GM21423 (cell line): ENCODE data around the gene DECR2.

Experiments
- ATAC-seq: cut with Tn5 transposase; IDR thresholded peaks from one replicate; pipeline ENCODE4 v1.9.1; 2021; ENCODE audit warnings: mild to moderate bottlenecking, moderate library complexity; ENCODE audit not compliant: unreplicated experiment

DECR2 gene

DNA sequence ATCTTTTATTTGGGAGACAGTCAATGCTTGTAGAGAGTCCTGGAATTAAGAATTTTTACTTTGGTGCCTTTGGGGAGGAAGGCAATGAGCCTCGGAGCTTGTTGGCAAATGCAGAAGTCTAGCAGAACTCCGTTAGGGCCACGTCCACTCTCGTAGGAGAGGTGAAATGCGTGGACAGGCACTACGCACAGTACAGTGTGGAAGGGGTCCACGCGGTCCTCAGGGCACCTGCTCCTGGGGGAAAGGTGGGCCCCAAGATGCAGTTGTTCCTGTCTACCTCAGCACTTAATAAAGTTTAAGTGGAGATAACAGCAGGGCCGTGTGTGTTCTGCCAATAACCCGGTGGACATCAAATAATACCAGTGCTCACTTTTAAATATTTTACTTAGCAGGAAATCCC, 25.6 kb downstream of the DECR2 start:
- no peak for ATAC-seq

DNA sequence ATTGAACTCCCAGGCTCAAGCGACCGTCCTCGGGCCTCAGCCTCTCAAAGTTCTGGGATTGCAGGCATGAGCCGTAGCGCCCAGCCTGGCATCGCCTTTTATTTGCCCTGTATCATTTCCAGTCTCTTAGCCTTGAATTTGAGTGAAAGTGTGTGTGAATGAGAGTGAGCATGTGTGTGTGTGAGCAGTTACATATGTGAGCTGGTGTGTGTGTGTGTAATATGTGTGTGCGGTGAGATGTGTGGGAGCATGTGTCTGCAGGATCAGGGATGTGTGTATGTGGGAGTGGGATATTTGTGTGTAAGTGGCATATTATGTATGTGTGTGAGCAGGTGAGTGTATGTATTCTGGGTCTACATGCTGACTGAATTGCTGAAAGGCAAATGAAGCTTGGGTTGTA, 29.2 kb downstream of the DECR2 start:
- ATAC-seq: no peak

DNA sequence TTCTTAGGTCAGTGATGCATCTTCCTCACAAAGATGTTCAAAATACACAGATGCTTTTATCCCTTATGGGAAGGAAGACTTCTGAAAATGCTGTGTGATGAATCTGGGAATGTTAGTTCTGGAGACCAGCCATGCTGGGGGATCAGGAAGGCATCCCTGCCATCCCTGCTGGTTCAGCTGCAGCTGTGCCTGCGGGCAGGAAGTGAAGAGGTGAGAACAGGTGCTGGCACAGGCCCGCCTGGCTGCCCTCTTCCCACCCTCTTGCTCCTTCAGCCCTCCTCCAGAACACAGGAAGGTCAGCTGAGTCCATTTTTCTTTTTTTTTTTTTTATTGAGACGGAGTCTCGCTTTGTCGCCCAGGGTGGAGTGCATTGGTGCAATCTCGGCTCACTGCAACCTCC, 38.9 kb downstream of the DECR2 start:
- no peak for ATAC-seq

DNA sequence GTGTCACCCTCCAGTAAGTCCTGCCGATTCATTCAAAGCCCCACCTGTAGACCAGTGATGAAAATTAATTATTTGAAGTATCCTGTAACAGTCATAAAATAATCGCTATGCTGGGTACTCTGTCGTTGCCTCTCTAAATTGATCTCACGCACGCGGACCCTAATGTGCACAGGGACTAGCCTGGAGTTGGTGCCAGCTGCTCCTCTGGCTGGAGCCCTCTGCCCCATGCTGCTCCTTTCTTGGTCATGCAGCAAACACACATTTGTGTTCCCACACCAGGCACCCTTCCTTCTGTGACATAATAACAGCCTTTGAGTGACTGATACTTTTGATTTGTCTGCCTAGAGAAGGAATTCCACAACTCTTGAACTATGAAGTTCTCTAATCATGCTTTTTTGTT, 39.8 kb downstream of the DECR2 start:
- ATAC-seq: no peak

DNA sequence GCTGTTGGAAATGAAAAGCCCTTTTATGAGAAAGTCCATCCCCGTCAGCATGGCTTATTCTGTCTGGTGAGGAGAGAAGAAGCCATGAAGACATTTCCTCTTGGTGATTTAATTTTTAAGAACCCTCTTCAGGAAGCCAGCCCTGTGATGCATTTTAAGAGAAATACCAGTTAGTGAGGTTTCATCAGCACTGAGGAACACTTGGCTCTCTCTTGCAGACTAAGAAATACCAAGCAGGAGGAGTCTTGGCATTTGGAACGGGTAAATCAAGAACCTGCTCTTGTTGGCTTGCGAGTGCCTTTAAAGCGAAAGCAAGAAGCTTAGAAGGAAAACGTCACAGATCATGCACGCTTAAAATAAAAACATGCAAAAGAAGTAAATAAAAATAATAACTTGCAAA, 41.3 kb downstream of the DECR2 start:
- no peak for ATAC-seq

DNA sequence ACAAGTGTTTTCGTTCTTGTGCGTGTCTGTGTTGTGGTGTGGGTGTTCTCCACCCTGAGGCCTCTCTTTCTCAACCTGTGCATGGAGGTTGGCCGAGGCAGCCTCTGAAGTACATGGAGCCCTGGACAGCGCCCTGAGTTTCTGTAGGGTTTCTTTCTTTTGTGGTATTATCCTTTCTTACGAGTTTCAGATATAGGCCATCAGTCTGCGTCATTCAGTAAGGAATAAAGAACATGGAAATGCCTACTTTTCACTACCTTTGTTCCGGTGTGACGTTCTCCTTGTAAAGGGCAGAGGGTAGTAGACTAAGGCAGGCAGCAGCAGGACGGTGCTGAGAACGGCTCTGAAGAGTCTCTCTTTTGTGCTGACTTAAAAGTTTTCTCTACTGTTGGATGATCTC, 42.3 kb downstream of the DECR2 start:
- ATAC-seq: no peak

DNA sequence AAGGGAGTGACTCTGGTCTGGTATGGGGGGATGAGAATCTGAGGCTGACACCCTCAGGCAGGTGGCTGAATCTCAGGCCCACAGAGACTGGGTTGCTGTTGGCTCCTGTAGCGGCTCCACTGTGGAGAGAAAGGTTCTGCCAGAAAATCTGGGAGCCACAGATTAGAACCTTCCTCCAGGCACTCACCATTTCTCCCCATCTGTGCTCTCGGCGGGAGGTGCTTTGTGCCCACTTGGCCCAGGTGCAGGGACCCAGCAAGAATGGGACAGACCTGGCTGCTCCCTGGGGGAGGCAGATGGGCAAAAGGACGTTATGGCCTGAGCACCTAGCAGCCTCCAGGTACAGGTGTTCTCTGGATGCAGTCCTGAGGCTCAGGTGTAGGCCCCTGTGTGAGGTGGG, 43.9 kb downstream of the DECR2 start:
- ATAC-seq: no peak

DNA sequence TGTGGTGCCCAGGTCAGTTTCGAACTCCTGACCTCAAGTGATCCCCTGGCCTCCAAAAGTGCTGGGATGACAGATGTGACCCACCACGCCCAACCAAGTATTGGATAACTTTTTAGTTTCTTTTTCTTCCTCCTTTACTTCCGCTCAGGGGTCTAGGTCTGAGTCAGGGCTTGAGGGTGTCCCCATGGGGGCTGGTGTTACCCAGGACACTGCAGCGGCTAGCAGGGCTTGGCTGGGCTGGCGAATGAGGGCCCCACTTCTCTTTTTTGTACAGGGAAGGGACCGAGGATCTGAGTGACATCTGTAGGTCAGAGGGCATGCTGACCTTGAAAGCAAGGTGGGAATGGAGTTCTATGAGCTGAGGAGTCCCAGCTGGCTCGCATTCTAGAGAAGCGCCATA, 48.7 kb downstream of the DECR2 start:
- no peak for ATAC-seq

DNA sequence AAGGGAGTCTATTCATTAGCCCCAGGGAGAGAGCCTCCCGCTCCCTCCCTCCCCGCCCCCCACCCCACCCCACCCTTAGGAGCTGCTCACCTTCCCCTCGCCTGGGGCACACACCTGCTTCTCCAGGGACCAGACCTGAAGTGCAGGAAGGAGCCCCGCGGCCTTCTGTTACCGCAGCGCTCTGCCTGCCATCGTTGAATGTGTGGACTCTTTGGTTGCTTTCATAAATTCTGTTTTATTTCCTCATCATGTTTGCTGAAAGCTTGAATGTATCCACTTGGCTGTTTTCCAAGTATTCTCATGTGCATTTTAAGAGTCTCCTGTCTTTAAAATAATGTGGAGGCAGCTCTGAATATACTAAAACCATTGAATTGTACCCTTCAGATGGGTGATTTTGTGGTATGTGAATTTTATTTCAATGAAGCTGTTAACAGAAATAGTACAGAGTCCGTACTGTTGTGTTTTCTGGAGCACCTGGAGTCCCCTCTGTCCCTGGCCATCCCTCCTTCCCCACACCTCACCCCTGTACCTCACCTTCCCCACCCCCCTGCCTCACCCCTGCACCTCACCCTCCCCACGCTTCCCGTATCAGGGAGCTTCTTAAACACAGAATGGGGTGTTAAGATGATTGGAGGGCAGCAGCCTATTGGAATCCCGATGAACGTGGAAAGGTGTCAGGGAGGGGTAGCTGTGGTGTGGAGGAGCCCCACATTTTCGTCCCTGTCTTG, 49.3 kb downstream of the DECR2 start:
- no peak for ATAC-seq

DNA sequence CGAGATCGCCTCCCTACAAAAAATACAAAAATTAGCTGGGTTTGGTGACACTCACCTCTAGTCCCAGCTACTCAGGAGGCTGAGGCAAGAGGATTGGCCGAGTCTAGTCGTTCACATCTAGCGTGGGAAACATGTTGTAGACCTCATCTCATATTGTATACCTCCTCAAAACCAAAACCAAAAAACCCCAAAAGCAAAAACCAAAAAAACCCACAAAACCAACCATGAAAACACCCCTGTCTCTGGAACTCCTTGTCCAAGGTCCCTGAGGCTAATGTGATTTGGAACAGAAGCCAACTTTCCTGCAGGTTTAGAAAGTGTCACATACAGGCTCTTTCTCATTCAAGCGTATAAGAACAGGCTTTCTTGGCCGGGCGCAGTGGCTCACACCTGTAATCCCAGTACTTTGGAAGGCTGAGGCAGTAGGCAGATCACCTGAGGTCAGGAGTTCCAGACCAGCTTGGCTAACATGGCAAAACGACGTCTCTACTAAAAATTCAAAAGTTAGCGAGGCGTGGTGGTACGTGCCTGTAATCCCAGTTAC, 52.8 kb downstream of the DECR2 start:
- no peak for ATAC-seq

DNA sequence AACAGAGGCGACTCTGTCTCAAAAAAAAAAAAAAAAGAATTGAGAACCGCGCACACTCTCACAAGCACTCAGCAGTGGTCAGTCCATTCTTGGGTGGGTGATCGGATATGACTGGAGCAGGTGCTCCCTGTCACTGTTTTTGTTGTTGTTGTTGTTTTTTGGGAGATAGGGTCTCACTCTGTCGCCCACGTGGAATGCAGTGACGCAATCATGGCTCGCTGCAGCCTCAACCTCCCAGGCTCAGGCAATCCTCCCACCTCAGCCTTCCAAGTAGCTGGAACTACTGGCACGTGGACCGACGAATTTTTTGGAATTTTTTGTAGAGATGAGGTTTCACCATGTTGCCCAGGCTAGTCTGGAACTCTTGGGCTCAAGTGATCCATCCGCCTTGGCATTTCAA, 53.8 kb downstream of the DECR2 start:
- no peak for ATAC-seq

DNA sequence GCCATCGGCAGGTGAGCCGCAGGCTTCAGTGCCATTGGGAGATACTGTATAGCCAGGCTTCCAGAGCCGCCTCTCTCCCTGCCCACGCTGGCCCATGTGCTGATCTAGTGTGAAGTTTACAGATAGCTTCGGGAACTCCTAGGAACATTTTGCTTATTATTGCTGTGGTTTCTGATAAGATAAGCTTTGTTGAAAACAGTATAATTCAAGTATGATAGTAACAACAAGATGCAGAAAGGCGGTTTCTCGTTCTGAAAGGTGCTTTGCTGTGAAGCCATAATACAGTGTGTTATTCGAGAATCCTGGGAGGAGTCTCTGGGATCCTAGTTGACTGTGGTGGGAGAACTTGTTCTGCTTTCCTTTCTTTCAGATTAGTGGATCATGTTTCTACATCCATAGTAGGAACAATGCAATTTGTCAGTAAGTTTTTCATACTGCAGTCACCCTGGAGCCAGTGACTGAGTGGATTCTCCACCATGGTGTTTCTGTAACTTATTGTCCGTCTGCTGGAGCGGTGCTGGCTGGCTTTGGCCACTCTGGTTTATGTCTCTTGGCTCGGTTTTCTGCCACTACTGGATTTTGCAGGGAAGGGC, 55.3 kb downstream of the DECR2 start:
- no peak for ATAC-seq

DNA sequence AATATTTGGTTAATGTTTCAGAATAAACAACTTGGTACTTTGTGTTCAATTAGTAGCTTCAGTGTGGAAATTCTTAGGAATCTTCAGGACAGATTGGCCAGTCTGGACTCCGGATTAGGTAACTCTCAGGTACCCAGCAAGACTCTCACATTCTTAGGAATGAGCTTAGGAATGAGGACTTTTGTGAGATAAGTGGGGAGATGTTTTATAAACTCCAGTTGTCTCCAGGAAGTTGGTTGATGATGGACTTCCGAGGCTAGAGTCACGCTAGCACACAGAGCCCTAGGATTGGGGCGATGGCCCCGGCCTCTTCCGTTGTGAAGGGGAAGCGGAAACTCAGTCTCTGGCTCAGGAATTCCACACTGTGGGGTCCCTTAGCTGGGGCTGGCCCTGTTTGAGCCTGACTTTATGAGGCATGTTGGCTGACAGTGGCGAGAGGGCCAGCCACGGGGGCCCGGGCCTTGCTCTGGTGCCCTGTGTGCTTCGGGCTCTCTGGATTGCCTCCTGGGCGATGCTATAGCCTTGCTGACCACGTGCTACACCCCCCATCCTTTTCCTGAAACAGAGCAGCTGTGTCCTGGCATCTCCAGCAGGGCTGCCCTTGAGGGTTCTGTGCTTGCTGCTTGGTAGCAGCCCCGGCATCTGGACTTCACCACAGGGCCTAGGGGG, 56.2 kb downstream of the DECR2 start:
- ATAC-seq: no peak

DNA sequence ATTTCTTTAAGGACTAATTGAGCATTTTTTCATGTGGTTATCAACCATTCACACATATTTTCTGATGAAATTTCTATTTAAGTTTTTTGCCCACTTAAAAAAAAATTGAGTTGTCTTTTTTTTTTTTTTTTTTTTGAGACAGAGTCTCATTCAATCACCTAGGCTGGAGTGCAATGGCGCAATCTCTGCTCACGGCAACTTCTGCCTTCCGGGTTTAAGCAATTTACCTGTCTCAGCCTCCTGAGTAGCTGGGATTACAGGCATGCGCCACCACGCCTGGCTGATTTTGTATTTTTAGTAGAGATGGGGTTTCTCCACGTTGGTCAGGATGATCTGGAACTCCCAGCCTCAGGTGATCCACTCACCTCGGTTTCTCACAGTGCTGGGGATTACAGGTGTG, 58.1 kb downstream of the DECR2 start:
- ATAC-seq: no peak

DNA sequence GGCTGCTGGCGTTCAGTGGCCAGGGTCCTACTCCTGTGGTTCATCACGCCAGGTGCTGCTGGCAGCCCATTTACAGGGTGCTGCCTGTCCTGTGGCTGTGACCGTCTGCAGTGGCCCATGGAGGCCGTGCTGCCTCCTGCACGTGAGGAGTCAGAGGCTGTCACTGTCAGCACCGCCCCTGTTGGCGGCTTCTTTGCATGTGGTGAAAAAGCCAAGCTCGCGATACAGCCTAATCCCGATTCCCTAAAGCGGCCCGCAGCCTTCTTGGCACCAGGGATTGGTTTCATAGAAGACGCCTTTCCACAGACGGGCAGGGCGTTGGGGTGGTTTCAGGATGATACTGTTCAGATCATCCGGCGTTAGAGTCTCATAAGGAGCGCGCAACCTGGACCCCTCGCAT, 59.1 kb downstream of the DECR2 start:
- no peak for ATAC-seq
